Heart right ventricle (tissue), 16 donors: Measurements from ENCODE around the gene ADGRA1. TPM values are rescaled to one million over a fixed set of nuclear protein-coding genes. Genes with fewer than 3 reads are reported as not detected.
A peak's percentile ranks its signal among the peaks of the same experiment; 100 is the strongest.
"Not testable (repeated sequence)": the region's sequence is repeated elsewhere in the genome, so short reads cannot be mapped to it uniquely, and the experiment has no call there.

Experiments used
- ATAC-seq, 8 donors: fragments of 200-7000 bp; cut with Tn5 transposase; one replicate each; pipeline ENCODE4 v1.9.1; 2020; ENCODE audit warnings: mild to moderate bottlenecking in 8 of 8, moderate library complexity in 8 of 8, moderate number of reproducible peaks in 1 of 8
- DNase-seq, 2 donors: peaks; one replicate each; pipeline ENCODE4 v3.0.0-alpha.2; 2020
- H3K27ac ChIP-seq, 10 donors: fragments of 200-600 bp; sonication (generic) in 2 of 10; one replicate each; pipeline versions ENCODE4 v1.5.0 to v1.8.0; 2020 to 2022; ENCODE audit warnings: mild to moderate bottlenecking in 3 of 10
- H3K27me3 ChIP-seq, 7 donors: fragments of 200-600 bp; one replicate each; pipeline ENCODE4 v1.8.0; 2021 to 2022; ENCODE audit warnings: mild to moderate bottlenecking in 2 of 7
- H3K36me3 ChIP-seq, 9 donors: fragments of 200-600 bp; sonication (generic) in 1 of 9; one replicate each; pipeline versions ENCODE4 v1.5.0 to v1.8.0; 2020 to 2022; ENCODE audit warnings: mild to moderate bottlenecking in 2 of 9
- H3K4me1 ChIP-seq, 9 donors: fragments of 200-600 bp; sonication (generic) in 1 of 9; one replicate each; pipeline versions ENCODE4 v1.5.0 to v1.8.0; 2020 to 2022; ENCODE audit warnings: mild to moderate bottlenecking in 4 of 9
- H3K4me3 ChIP-seq, 10 donors: fragments of 200-600 bp; sonication (generic) in 2 of 10; one replicate each; pipeline versions ENCODE4 v1.5.0 to v1.8.0; 2020 to 2022; ENCODE audit warnings: mild to moderate bottlenecking in 7 of 10, moderate library complexity in 2 of 10
- H3K9me3 ChIP-seq, 11 donors: fragments of 200-600 bp in 10 of 11; sonication (generic) in 2 of 11; one replicate each; pipeline versions ENCODE4 v1.5.0 to v1.8.0; 2013 to 2022; ENCODE audit warnings: mild to moderate bottlenecking in 2 of 11, control low read depth in 1 of 11, moderate library complexity in 1 of 11
- WGBS, 2 donors: extraction: QIAGEN DNeasy Blood & Tissue Kit; methylation state at CpG; one replicate each; pipeline ENCODE4 v1.1.7; 2013; ENCODE audit warnings: inconsistent platforms in 1 of 2; 5-methylcytosine and 5-hydroxymethylcytosine counted together
- intact Hi-C, 10 donors: fragments of 100-400 bp; cut with DNase I; formaldehyde crosslinking; loops; one replicate each; pipeline versions ENCODE4 v1.11.1 to v1.14.2; 2022
- polyA plus RNA-seq, 2 donors: library from polyadenylated mRNA; stranded (reverse); fragments of 200-250 nt; gene quantifications; one replicate each; pipeline ENCODE4 v1.2.3, GENCODE V29; 2013
- total RNA-seq, 10 donors: library from RNA; stranded (reverse); fragmentation: NEBNext Ultra II Directional in 3 of 10; extraction: Animal tissue kit (Norgen Biotek cat#: 25700) in 3 of 10; gene quantifications; one replicate each; pipeline versions ENCODE4 v1.2.1 to v1.2.4, GENCODE V29; 2021 to 2023
- TF ChIP-seq, protein P1 (sequence below), 9 donors: fragments of 200-600 bp; sonication (generic) in 2 of 9; IDR thresholded peaks; one replicate each; pipeline versions ENCODE4 v1.5.0 to v1.8.0; 2021 to 2022; ENCODE audit warnings: antibody characterized with exemption in 9 of 9, mild to moderate bottlenecking in 5 of 9, moderate library complexity in 1 of 9
- donor health status: Arrhythmogenic right ventricular cardiomyopathy.
- donor health status: ischemic (EF 13 %, LVEDD 7.1; RV severe dilation, severe dysfunction).
- donor health status: healthy with polysubstance abuse.
- donor health status: DM: no; HTN: yes; CAD: no.
- donor health status: DM: no; HTN: no; CAD: no.
- donor health status: ischemic (EF 25% LVEDD 6.9; RV normal size, moderate dysfunction).
- donor health status: ischemic (EF 25% LVEDD 5.7; RV mildly dilated, moderate dysfunction).
- donor health status: healthy.
- donor health status: DM: yes; HTN: yes; CAD: no.
- donor health status: Ischemic cardiomyopathy.
- donor health status: ischemic (EF 35%, LVEDD 5.7; RV mildly dilated, moderate dysfunction).
- donor health status: nonischemic (EF 11% LVEDD 7.7; RV severe dilation, severe dysfunction).
- donor health status: DM: yes; HTN: yes; CAD: no.
- donor health status: PGD.
- donor health status: ischemic (EF 29% LVEDD 5.4; RV normal size, mild dysfunction).
- donor health status: nonischemic (EF 23%, LVEDD 6.1; RV moderate dilation, normal function).

Gene ADGRA1
- total and polyA plus RNA-seq, 12 donors = under 0.01 to 0.21 (median 0.11) TPM; not detected in 6

DNA sequence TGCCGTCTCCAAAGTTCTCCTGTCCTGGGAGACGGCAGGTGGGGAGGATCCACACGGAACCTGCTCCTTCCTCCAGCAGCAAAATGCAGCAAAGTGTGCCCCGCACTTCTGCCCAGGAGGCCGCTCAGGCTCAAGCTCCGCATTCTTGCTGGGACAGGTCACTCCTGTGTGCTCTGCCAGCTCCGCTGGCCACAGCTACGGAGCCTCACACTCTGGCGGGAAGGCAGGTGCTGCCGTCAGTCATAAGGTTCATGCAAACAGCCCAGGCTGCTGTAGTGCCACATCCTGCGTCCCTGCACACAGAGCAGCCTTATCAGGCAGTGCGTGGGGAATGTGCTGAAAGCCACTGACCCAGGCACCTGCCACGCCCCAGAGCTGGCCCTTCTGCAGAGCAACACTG lies 22.4 kb downstream of the ADGRA1 start:
- DNase-seq = peak in 1 of 2 donors; percentile 13
- Histone ChIP-seq H3K27ac (peak overlapping the region in 1 of 10 donors; percentile 50), H3K36me3 (no peaks in the 10 kb centered on the region), H3K27me3 (peaks cover 0 to 8% (median 0%) of the 10 kb centered on the region in 7 donors), H3K4me3 (no peak overlapping the region), H3K9me3 (peaks cover 0 to 34% (median 17%) of the 10 kb centered on the region in 11 donors), H3K4me1 (peaks cover 0 to 15% (median 0%) of the 10 kb centered on the region in 9 donors)
- 39 to 40% methylated on average over 13 of the region's 13 CpGs for WGBS, 2 donors
- intact Hi-C loops = no loop called here
- ATAC-seq = peak; percentile 44 to 95 (median 75)
- TF ChIP-seq, protein P1, sequence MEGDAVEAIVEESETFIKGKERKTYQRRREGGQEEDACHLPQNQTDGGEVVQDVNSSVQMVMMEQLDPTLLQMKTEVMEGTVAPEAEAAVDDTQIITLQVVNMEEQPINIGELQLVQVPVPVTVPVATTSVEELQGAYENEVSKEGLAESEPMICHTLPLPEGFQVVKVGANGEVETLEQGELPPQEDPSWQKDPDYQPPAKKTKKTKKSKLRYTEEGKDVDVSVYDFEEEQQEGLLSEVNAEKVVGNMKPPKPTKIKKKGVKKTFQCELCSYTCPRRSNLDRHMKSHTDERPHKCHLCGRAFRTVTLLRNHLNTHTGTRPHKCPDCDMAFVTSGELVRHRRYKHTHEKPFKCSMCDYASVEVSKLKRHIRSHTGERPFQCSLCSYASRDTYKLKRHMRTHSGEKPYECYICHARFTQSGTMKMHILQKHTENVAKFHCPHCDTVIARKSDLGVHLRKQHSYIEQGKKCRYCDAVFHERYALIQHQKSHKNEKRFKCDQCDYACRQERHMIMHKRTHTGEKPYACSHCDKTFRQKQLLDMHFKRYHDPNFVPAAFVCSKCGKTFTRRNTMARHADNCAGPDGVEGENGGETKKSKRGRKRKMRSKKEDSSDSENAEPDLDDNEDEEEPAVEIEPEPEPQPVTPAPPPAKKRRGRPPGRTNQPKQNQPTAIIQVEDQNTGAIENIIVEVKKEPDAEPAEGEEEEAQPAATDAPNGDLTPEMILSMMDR (IDR thresholded peaks at IDR 0.05) = no peak

DNA sequence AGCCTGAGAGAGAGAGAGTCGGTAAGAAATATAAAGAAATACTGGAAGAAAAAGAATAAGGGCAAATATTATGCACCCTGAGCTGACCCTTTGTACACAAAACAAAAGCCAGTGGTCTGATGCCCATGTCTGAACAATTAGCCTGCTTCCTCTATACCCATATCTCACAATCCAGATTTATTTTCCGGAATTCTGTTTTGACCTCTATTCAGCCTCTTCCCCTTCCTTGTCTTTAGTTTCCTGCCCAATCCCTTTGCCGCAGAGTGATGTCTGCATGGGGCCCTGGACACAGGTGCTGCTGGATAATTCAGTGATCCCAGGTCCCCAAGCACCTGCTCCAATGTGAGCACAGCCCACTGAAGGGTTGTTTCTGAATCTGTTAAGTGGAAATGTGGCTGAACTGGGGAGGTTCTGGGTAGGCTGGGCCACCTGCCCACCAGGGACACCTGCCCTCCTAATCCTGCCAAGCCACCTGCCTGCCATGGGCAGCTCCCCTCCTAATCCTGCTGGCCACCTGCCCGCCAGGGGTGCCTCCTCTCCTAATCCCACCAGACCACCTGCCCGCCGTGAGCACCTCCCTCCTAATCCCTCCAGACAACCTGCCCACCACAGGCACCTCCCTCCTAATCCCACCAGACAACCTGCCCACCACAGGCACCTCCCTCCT lies 23.0 kb downstream of the ADGRA1 start:
- TF ChIP-seq, protein P1 (IDR thresholded peaks at IDR 0.05) = no peak
- DNase-seq (no peak), ATAC-seq (no peak)
- peaks cover 0 to 15% (median 0%) of the 10 kb centered on the region in 9 donors for H3K4me1 ChIP-seq
- intact Hi-C loops = no loop called here
- no peak overlapping the region for H3K4me3 ChIP-seq
- 59 to 63% methylated on average over 6 of the region's 6 CpGs for WGBS, 2 donors
- H3K9me3 ChIP-seq = peaks cover 0 to 34% (median 17%) of the 10 kb centered on the region in 11 donors
- H3K27me3 ChIP-seq = peaks cover 0 to 6% (median 0%) of the 10 kb centered on the region in 7 donors
- no peaks in the 10 kb centered on the region for H3K36me3 ChIP-seq
- H3K27ac ChIP-seq = peak overlapping the region in 1 of 10 donors; percentile 13

GRCh38 chr10:133111640-133112039 lies 23.9 kb downstream of the ADGRA1 start:
- H3K4me1 ChIP-seq = peaks cover 0 to 15% (median 0%) of the 10 kb centered on the region in 9 donors
- H3K4me3 ChIP-seq, intact Hi-C loops, H3K36me3 ChIP-seq, ATAC-seq, DNase-seq, H3K27ac ChIP-seq: not testable (repeated sequence)
- H3K9me3 ChIP-seq = peaks cover 0 to 28% (median 15%) of the 10 kb centered on the region in 11 donors
- peaks cover 0 to 11% (median 0%) of the 10 kb centered on the region in 7 donors for H3K27me3 ChIP-seq
- WGBS, 2 donors = 11 to 23% methylated on average over 4 to 6 of the region's 7 CpGs

DNA sequence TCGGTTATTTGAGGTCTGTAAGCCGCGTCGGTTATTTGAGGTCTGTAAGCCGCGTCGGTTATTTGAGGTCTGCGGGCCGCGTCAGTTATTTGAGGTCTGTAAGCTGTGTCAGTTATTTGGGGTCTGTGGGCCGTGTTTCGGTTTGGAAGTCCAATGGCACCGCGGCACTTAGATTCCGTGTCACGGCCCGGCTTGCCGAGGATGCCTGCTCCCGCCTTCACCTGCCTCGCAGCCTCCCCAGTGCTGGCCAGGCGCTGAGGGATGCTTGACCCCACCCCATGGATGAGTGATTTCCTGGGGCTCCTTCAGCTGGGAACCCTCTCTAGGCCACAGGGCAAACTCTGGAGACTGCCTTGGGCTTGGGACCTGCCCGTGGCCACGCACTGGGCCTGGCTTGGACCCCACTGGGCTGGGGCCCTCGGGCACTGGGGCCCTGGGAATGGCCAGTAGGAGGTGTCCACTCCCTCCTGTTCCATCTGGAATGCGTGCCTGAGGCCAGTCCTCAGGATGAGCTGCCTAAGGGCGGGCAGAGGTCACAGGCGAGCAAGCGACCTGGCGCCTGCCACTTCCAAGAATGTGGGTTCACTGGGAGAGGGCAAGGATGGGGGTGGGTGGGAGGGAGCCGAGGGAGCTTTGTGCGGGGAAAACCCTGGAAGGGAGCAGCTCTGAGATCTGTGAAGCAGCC lies 25.6 kb downstream of the ADGRA1 start:
- ATAC-seq (no peak), DNase-seq (no peak)
- H3K9me3 ChIP-seq = peaks cover 0 to 12% (median 0%) of the 10 kb centered on the region in 11 donors
- no peaks in the 10 kb centered on the region for H3K36me3 ChIP-seq
- TF ChIP-seq, protein P1 (IDR thresholded peaks at IDR 0.05) = no peak
- no peak overlapping the region for H3K4me3 ChIP-seq
- intact Hi-C loops = no loop called here
- peaks cover 0 to 21% (median 0%) of the 10 kb centered on the region in 9 donors for H3K4me1 ChIP-seq
- peaks cover 0 to 13% (median 0%) of the 10 kb centered on the region in 7 donors for H3K27me3 ChIP-seq
- H3K27ac ChIP-seq = no peak overlapping the region
- WGBS, 2 donors = 90 to 94% methylated on average over 31 of the region's 31 CpGs
